NCI-H748 (cell line): Measurements from ENCODE around the gene PPP2R5D.

Experiments
- DNase-seq: peaks from one replicate; lab custom pipeline; 2025; ENCODE audit not compliant: unreplicated experiment; lab: John Stamatoyannopoulos, UW

The PPP2R5D gene

DNA sequence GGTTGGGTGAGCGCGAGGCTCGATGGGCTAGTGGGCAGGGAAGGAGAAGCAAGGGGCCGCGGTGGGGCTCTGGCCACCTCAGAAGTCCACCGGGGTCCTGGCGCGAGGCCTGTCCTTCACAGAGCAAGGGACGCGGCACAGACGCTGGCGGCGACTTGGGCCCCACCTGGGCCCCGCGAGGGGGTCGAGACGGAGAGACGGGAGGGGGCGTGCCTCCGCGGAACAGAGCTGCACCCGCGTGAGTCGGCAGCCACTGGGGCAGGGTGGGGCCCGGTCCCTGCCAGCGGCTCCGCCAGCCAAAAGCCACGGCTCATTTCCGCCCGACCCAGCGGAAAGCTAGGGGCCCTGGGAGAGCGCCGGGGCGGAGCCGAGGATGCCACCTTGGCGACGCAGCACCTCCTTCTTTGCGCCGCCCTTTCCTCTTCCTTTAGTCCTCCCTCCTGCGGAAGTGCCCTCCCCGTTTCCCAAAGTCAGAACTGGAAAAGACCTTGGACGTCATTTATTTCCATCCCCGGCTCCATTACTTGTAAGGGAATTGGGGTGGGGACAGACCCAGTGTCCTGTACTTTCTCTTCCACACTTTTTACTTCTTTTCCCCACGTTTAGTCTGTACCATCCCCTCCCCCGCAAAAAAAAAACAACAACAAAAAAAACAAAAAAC, 69.3 kb downstream of the PPP2R5D start, which contains the start of gene CUL7:
CUL7 (minus strand) TSS at position 307 of the 661 bp plus-strand sequence. CDS start 1,063 bp downstream, outside the sequence.
- peak; percentile 97 for DNase-seq

- DNase-seq = peak; percentile 29
These were observed 70.0 kb downstream of the PPP2R5D start for GRCh38 chr6:43054206-43054943.

GRCh38 chr6:43055966-43056365, 71.6 kb downstream of the PPP2R5D start:
- DNase-seq = no peak

- no peak for DNase-seq
These were observed 74.2 kb downstream of the PPP2R5D start for GRCh38 chr6:43058531-43058930.

DNA sequence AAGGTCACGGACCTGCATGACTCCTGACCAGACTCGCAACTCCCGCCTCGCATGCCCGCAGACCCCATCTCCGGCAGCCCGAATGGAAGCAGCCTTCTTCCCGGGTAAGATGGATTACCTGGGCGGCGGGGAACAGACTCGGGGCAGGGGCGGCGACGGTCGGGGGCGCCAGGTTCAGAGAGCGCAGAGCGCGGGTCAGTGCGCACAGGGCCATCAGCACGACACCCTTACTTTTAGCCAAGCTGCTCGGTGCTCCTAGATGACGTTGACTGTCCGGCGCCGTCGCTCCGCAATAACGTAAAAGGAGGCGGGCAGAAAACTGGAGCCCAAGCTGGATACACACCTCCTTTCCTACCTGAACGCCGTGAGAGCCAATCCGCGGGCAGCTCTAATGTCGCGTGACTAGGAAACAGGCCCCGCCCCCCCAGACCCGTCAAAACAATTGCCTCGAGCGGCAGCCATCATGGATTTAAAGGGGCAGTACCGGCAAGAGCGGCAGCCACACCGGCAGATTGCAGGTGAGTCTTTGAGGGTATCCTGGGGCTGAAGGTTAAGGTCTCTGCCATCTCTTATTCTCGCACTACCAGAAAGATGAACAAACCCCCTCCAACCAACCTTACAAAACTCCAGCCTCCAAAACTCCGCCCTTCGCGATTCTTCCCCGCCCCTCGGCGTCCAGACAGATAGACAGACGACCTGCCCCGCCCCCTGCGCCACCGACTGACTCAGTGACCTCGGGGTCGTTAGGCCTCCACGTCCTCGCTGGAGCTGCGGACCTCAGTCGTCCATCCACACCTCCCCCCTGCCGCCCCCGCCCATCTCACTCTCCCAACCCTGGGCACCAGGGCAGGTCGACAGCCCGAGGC, 75.0 kb downstream of the PPP2R5D start, which contains the start of the genes KLC4 and MRPL2:
KLC4 (plus strand) TSS at position 464 of the 866 bp plus-strand sequence. CDS start 1,705 bp downstream, outside the sequence.
MRPL2 (minus strand) TSS at position 267 of the 866 bp plus-strand sequence; CDS start at position 214, 53 bp downstream.
- peak; percentile 100 for DNase-seq

- DNase-seq = peak; percentile 70
These were observed 75.8 kb downstream of the PPP2R5D start for GRCh38 chr6:43060034-43060754.

DNA sequence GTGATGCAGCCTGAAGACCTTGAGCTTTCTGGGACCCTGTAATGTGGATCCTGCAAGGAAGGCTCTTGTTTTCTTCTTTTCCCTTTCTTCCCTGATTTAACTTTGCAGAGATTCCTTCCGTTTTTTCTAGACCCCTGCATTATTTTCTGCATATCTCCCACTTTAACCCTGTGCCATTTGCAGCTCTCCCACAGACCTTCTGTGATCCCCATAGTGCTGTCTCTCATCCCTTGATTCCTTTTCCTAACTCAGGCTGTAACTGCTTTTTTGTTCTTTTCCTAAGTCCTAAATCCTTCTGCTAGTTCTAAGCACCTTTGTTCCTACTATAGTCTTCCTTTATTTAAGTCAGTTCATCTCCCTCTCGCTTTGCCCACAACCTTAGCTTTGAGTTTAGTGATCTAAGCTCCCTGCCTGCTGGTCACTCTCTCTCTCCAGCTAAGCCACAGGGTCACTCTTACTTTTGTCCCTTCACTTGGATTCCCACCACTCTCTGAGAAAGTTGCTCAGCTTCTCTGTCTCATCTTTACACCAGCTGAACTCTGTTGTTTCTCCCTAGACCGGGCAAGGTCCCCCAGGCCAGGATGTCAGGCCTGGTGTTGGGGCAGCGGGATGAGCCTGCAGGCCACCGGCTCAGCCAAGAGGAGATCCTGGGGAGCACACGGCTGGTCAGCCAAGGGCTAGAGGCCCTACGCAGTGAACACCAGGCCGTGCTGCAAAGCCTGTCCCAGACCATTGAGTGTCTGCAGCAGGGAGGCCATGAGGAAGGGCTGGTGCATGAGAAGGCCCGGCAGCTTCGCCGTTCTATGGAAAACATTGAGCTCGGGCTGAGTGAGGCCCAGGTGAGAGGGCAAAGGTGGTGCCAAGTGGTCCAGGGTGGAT, 76.6 kb downstream of the PPP2R5D start:
- no peak for DNase-seq

- DNase-seq = no peak
These were observed 77.5 kb downstream of the PPP2R5D start for GRCh38 chr6:43061861-43062260.
